GM23248 (cell line): ENCODE measurements around the gene NECTIN4.

Experiments
- EZH2 ChIP-seq: fragments of 200-600 bp; sonication (generic); IDR thresholded peaks from 2 replicates; pipeline ENCODE4 v1.6.1; 2018; ENCODE audit warnings: antibody characterized with exemption, mild to moderate bottlenecking; ENCODE audit not compliant: insufficient read depth, poor library complexity, severe bottlenecking
- EZH2phosphoT487 ChIP-seq: fragments of 200-600 bp; sonication (generic); IDR thresholded peaks from 2 replicates; pipeline ENCODE4 v1.6.1; 2018; ENCODE audit warnings: antibody characterized with exemption, moderate library complexity, mild to moderate bottlenecking, low read depth; ENCODE audit not compliant: insufficient read depth

- TF ChIP-seq EZH2phosphoT487 (no peak), EZH2 (no peak)
These were observed 43.4 kb downstream of the NECTIN4 start, which contains the start of gene USF1 for GRCh38 chr1:161045736-161046604.
